ENCODE data around the gene GOLGB1.

Gene GOLGB1

GRCh38 chr3:121759541-121760202 is 10.1 kb upstream of the GOLGB1 start:
- no peak overlapping the region for H3K9ac ChIP-seq (ENCODE audit: low read length)
- H3K27ac ChIP-seq (ENCODE audit: low read length): no peak overlapping the region
- no peaks in the 10 kb centered on the region for H3K9me2 ChIP-seq (replicated peaks; ENCODE audit: insufficient read depth, low read length)
- H3K4me2 ChIP-seq (ENCODE audit: low read depth, low read length): no peak overlapping the region
- H3F3A ChIP-seq (ENCODE audit: insufficient read depth, low read length): no peaks in the 10 kb centered on the region
- TF ChIP-seq, protein P1, sequence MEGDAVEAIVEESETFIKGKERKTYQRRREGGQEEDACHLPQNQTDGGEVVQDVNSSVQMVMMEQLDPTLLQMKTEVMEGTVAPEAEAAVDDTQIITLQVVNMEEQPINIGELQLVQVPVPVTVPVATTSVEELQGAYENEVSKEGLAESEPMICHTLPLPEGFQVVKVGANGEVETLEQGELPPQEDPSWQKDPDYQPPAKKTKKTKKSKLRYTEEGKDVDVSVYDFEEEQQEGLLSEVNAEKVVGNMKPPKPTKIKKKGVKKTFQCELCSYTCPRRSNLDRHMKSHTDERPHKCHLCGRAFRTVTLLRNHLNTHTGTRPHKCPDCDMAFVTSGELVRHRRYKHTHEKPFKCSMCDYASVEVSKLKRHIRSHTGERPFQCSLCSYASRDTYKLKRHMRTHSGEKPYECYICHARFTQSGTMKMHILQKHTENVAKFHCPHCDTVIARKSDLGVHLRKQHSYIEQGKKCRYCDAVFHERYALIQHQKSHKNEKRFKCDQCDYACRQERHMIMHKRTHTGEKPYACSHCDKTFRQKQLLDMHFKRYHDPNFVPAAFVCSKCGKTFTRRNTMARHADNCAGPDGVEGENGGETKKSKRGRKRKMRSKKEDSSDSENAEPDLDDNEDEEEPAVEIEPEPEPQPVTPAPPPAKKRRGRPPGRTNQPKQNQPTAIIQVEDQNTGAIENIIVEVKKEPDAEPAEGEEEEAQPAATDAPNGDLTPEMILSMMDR (IDR thresholded peaks at IDR 0.05; ENCODE audit: low read length): no peak
- no peak for TF ChIP-seq EZH2phosphoT487 (IDR thresholded peaks at IDR 0.05; ENCODE audit: low read length)
- TF ChIP-seq EZH2 (optimal IDR thresholded peaks at IDR 0.05; ENCODE audit: low read depth, low read length): no peak
- H3K4me3 ChIP-seq (ENCODE audit: low read length): no peak overlapping the region
- H2AFZ ChIP-seq (ENCODE audit: low read length): no peak overlapping the region
- DNase-seq: no peak
- H3K36me3 ChIP-seq (replicated peaks; ENCODE audit: insufficient read depth, low read length): no peaks in the 10 kb centered on the region
- H3K79me2 ChIP-seq (ENCODE audit: low read length): no peaks in the 10 kb centered on the region
- H4K20me1 ChIP-seq (ENCODE audit: insufficient read depth, low read length): no peaks in the 10 kb centered on the region
- no peaks in the 10 kb centered on the region for H3K9me3 ChIP-seq (replicated peaks; ENCODE audit: insufficient read depth, low read length)
- no peaks in the 10 kb centered on the region for H3K27me3 ChIP-seq (replicated peaks; ENCODE audit: insufficient read depth, low read length)
- H3K4me1 ChIP-seq (ENCODE audit: low read length): no peaks in the 10 kb centered on the region

DNA sequence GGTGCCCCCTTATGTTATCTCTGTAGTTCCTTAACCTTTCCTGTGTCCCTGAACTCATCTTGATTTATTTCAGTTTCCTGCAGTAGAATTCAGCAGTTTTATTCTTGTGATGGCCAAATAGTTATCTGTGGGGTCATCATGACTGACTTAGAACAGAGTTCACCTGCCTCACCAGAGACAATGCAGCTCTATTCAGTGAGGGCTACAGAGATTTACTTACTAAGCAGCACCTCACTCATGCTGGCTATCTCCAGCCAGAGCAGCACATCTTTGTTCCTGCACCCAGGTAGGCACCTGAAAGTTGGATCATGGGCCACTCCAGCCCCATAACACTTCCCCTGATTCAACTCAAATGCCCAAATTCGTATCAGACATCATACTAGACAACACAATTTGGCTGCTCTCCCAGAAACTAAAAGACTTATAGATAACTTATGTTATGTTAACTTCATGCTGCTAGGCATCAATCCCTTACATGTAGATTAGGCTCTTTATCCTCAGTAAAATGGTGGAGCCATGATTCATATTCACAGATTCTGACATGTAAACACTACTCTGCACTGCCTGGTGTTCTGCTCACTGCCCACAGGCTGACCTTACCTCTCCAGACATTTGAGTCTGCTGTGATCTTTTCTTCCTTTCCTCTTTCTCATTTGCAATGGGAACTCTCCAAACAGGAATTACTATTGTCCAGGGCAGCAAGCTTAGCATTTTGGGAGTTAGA is 9.3 kb upstream of the GOLGB1 start:
- Histone ChIP-seq H3K9ac (ENCODE audit: low read length) (no peak overlapping the region), H4K20me1 (ENCODE audit: insufficient read depth, low read length) (no peaks in the 10 kb centered on the region), H3K9me3 (replicated peaks; ENCODE audit: insufficient read depth, low read length) (no peaks in the 10 kb centered on the region), H3K36me3 (replicated peaks; ENCODE audit: insufficient read depth, low read length) (no peaks in the 10 kb centered on the region), H2AFZ (ENCODE audit: low read length) (no peak overlapping the region), H3K79me2 (ENCODE audit: low read length) (no peaks in the 10 kb centered on the region), H3K4me2 (ENCODE audit: low read depth, low read length) (no peak overlapping the region), H3K4me1 (ENCODE audit: low read length) (no peaks in the 10 kb centered on the region), H3K27me3 (replicated peaks; ENCODE audit: insufficient read depth, low read length) (no peaks in the 10 kb centered on the region), H3K27ac (ENCODE audit: low read length) (no peak overlapping the region), H3F3A (ENCODE audit: insufficient read depth, low read length) (no peaks in the 10 kb centered on the region), H3K9me2 (replicated peaks; ENCODE audit: insufficient read depth, low read length) (no peaks in the 10 kb centered on the region), H3K4me3 (ENCODE audit: low read length) (no peak overlapping the region)
- no peak for DNase-seq
- TF ChIP-seq, protein P1 (IDR thresholded peaks at IDR 0.05; ENCODE audit: low read length): no peak
- TF ChIP-seq EZH2 (optimal IDR thresholded peaks at IDR 0.05; ENCODE audit: low read depth, low read length) (no peak), EZH2phosphoT487 (IDR thresholded peaks at IDR 0.05; ENCODE audit: low read length) (no peak)

DNA sequence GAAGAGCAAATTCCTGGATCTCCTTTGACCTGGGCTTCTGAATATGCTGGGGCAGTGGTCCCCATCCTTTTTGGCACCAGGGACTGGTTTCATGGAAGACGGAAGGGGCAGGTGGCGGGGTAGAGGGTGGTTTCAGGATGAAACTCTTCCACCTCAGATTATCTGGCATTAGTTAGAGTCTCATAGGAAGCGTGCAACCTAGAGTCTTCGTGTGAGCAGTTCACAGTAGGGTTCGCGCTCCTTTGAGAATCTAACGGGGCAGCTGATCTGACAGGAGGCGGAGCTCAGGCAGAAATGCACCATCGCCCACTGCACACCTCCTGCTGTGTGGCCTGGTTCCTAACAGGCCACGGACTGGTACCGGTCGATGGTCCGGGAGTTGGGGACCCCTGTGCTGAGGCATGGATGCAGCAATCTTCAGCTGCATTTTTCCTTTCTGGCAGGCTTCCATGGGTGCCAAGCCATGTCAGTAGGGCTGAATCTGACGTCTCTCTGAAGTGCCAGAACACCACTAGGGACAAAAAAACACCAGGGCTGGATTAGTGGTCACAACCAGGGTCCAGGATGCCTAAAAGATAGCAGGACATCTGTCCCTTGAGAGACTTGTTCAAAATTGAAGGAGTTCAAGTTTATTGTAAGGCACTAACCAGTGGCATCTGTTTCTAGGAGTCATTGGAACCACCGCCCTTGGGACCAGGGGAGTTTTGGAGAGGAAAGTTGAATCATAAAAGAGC is 8.4 kb upstream of the GOLGB1 start:
- Histone ChIP-seq H3K4me1 (ENCODE audit: low read length) (no peaks in the 10 kb centered on the region), H3K9me3 (replicated peaks; ENCODE audit: insufficient read depth, low read length) (no peaks in the 10 kb centered on the region), H3K4me3 (ENCODE audit: low read length) (no peak overlapping the region), H3K36me3 (replicated peaks; ENCODE audit: insufficient read depth, low read length) (no peaks in the 10 kb centered on the region), H3F3A (ENCODE audit: insufficient read depth, low read length) (no peaks in the 10 kb centered on the region), H3K4me2 (ENCODE audit: low read depth, low read length) (no peak overlapping the region), H3K9me2 (replicated peaks; ENCODE audit: insufficient read depth, low read length) (no peaks in the 10 kb centered on the region), H3K27me3 (replicated peaks; ENCODE audit: insufficient read depth, low read length) (no peaks in the 10 kb centered on the region), H3K79me2 (ENCODE audit: low read length) (no peaks in the 10 kb centered on the region), H3K27ac (ENCODE audit: low read length) (no peak overlapping the region), H4K20me1 (ENCODE audit: insufficient read depth, low read length) (no peaks in the 10 kb centered on the region), H2AFZ (ENCODE audit: low read length) (no peak overlapping the region), H3K9ac (ENCODE audit: low read length) (no peak overlapping the region)
- no peak for DNase-seq
- TF ChIP-seq, protein P1 (IDR thresholded peaks at IDR 0.05; ENCODE audit: low read length): no peak
- no peak for TF ChIP-seq EZH2 (optimal IDR thresholded peaks at IDR 0.05; ENCODE audit: low read depth, low read length)
- no peak for TF ChIP-seq EZH2phosphoT487 (IDR thresholded peaks at IDR 0.05; ENCODE audit: low read length)

Measured in MM.1S (cell line).